Measurements from ENCODE around the gene RAD51B. TPM values are rescaled to one million over a fixed set of nuclear protein-coding genes. Genes with fewer than 3 reads are reported as not detected.

RAD51B gene
- total RNA-seq, 1 experiment from 2014 or later, result 16.7 TPM

DNA sequence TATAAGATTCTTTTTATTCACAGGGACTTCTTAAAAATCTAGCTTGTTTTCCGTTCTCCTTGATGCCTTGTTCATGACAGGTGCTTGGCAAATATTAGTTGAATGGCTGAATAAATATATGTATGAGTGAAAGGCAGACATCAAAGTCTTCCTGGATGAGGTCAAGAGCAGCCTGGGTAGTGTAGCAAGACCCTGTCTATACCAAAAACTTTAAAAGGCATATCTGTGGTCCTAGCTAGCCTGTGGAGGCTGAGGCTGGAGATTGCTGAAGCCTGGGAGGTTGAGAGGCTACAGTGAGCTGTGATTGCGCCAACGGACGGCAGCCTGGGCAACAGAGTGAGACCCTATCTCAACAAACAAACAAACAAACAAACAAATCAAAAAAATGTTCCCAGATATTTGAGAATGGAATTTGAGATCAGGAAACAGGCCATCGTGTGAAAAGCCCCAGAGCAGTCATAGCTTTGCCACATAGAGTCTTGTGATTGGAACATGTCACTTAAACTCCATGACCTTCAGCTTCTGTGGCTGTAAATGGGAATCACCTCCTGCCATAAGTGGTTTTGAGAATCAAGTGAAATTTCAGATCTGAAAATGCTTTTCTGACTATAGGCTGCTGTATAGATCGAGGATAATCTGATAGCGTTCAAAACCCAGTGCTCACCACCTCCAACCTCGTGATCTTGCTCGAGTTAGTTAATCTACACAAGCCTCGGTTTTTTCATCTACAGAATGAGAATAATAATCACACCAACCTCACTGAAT lies 908.9 kb downstream of the RAD51B start:
- H3K27me3 ChIP-seq (ENCODE audit: insufficient read depth, low read length), result no peaks in the 10 kb centered on the region
- DNase-seq, result no peak
- no peak overlapping the region for H3K4ac ChIP-seq (ENCODE audit: low read depth, low read length)
- no peak overlapping the region for H3K23ac ChIP-seq (ENCODE audit: insufficient read length, low read depth, low read length)
- no peaks in the 10 kb centered on the region for H3K79me1 ChIP-seq (ENCODE audit: insufficient read depth, low read depth, low read length, poor library complexity, severe bottlenecking)
- no peak overlapping the region for H4K91ac ChIP-seq (ENCODE audit: insufficient read length, low read depth, low read length)
- H3K27ac ChIP-seq (ENCODE audit: insufficient read length, low read depth, low read length), result no peak overlapping the region
- H2AK5ac ChIP-seq (ENCODE audit: insufficient read length, low read length), result no peak overlapping the region
- no peak overlapping the region for H4K5ac ChIP-seq (ENCODE audit: insufficient read length, low read depth, low read length)
- no peak overlapping the region for H2BK15ac ChIP-seq (ENCODE audit: low read depth, low read length)
- H4K20me1 ChIP-seq (ENCODE audit: control insufficient read depth, insufficient read depth, insufficient read length), result no peaks in the 10 kb centered on the region
- no peak overlapping the region for H2BK12ac ChIP-seq (ENCODE audit: insufficient read length, low read depth, low read length)
- no peak overlapping the region for H3K4me2 ChIP-seq (ENCODE audit: insufficient read depth, insufficient read length, low read length)
- no peak overlapping the region for H3K9ac ChIP-seq (ENCODE audit: extremely low read depth, insufficient read length, low read length)
- WGBS (ENCODE audit: extremely low coverage, insufficient read length, low lambda C conversion rate), result no CpG with 5 or more reads among the region's 10 CpGs
- H2BK120ac ChIP-seq (ENCODE audit: low read depth, low read length, poor library complexity, severe bottlenecking), result no peak overlapping the region
- no peak overlapping the region for H2BK5ac ChIP-seq (ENCODE audit: insufficient read length, low read length)
- no peaks in the 10 kb centered on the region; the same call in 1 of the 2 replicates for H3K27me3 Mint-ChIP-seq (ENCODE audit: low read depth)
- no peak overlapping the region for H3K4me3 Mint-ChIP-seq
- H3K36me3 Mint-ChIP-seq (ENCODE audit: insufficient read depth in 1 of 3, low read depth in 3 of 3), result no peaks in the 10 kb centered on the region
- no peaks in the 10 kb centered on the region for H3K9me3 Mint-ChIP-seq
- peaks cover 3% of the 10 kb centered on the region; the same call in 1 of the 2 replicates for H3K4me1 ChIP-seq (ENCODE audit: insufficient read depth, low read length)
- H2BK20ac ChIP-seq (ENCODE audit: low read depth, low read length, poor library complexity, severe bottlenecking), result no peak overlapping the region
- H3K56ac ChIP-seq (ENCODE audit: insufficient read length, low read depth, low read length), result no peak overlapping the region
- no peak overlapping the region for H3K14ac ChIP-seq (ENCODE audit: insufficient read depth, low read length)
- TF ChIP-seq, protein P1, sequence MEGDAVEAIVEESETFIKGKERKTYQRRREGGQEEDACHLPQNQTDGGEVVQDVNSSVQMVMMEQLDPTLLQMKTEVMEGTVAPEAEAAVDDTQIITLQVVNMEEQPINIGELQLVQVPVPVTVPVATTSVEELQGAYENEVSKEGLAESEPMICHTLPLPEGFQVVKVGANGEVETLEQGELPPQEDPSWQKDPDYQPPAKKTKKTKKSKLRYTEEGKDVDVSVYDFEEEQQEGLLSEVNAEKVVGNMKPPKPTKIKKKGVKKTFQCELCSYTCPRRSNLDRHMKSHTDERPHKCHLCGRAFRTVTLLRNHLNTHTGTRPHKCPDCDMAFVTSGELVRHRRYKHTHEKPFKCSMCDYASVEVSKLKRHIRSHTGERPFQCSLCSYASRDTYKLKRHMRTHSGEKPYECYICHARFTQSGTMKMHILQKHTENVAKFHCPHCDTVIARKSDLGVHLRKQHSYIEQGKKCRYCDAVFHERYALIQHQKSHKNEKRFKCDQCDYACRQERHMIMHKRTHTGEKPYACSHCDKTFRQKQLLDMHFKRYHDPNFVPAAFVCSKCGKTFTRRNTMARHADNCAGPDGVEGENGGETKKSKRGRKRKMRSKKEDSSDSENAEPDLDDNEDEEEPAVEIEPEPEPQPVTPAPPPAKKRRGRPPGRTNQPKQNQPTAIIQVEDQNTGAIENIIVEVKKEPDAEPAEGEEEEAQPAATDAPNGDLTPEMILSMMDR (conservative IDR thresholded peaks at IDR 0.05), result no peak
- no peak overlapping the region for H3K18ac ChIP-seq (ENCODE audit: insufficient read length, low read depth, low read length)
- H4K8ac ChIP-seq (replicated peaks; ENCODE audit: insufficient read length, low read depth, low read length), result no peak overlapping the region
- no peaks in the 10 kb centered on the region for H3K23me2 ChIP-seq (ENCODE audit: insufficient read length, low read depth, low read length, poor library complexity, severe bottlenecking)
- no peak overlapping the region for H3T11ph ChIP-seq (ENCODE audit: low read length)
- H3K9me3 ChIP-seq (ENCODE audit: control insufficient read depth, low read depth, low read length), result no peaks in the 10 kb centered on the region
- no peak overlapping the region for H2AFZ ChIP-seq (ENCODE audit: low read length)
- H3K79me2 ChIP-seq (ENCODE audit: insufficient read depth, low read length), result no peaks in the 10 kb centered on the region
- peaks cover 27 to 37% of the 10 kb centered on the region in 2 experiments for H3K4me1 Mint-ChIP-seq
- H3K27ac Mint-ChIP-seq, result no peak overlapping the region
